ENCODE results near the gene FHL2.
A peak's percentile ranks its signal among the peaks of the same experiment; 100 is the strongest.
"Not testable (repeated sequence)": the region's sequence is repeated elsewhere in the genome, so short reads cannot be mapped to it uniquely, and the experiment has no call there.

The FHL2 gene

DNA sequence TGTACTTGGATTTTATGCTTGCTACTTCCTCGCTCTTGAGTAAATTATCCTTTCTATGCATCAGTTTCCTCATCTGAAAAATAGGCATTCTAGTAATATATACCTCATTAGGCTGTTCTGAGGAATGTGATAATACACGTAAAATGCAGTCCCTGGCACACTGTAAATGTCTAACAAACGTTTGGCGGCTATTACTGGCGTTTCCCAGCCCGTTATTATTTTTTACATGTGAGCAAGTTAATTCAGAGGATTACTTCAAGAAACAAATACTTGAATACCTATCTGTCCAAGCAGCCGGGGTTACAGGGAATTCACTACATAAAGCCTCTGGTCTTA is 62.1 kb downstream of the FHL2 start:
- DNase-seq = no peak

DNA sequence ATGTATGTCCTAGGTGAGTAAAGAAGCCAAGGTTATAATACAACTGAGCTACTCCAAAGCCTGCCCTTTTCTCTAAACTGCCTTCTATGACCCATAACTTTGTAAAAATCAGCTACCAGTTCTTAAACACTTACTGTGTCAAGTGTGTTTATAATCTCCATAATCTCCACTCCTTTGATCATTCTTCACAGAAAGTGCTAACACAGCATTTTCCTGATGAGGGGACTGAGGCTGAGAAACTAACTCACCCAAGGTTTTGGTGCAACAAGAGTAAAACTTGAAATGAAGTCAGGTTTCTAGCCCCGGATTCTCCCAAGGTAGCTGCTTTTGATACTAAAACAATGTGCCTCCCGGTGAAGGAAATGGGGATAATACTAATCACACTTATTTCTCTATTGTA is 63.4 kb downstream of the FHL2 start:
- DNase-seq = no peak

DNA sequence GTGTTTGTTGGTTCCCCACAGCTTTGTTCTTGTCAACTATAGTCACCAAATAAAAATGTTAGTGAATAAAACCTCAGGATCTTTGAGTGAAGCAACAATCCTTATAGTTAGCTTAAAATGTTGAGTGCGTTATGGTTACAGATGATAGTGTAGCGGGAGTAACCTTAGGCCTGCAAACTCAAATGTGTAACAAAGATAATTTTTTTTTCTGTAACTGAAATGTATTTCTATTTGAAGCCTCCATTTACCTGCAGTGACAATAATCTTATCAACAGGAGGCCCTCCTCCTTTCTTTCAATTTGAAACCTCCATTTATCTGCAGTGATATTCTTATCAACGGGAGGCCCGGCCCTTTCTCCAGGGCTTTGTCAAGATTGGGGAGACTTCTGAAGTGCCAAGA is 64.6 kb downstream of the FHL2 start:
- no peak for DNase-seq

DNA sequence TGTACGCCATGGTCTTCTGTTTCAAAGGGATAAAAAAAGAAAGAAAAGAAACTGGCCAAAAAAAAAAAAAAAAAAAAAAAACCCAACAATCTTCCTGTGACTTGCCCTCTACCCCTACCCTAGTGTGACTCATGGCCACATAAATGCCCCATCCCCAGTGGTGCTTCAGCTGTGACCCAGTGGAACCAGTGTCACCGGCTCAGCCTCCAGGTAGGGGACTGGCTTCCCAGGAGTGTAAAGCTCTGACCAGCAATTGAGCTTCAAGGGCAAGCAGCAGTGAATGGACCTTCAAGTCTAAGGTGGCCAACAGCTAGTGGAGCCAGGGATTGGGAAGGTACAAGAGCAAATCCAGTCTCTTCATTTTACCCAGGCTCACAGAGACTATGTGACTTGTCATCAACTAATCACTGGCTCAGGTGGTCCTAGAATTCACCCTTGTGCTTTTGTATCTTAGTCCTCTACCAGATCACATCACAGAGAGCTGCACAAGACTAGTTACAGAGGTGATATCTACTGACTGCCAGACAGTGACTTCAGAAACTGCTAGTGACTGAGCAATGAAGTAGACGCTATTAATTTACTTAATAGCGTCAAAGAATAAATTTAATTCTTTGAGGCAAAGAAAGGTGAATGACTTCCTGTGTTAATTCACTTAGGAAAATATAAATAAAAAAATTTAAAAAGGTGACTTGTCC is 68.0 kb downstream of the FHL2 start:
- DNase-seq = no peak

DNA sequence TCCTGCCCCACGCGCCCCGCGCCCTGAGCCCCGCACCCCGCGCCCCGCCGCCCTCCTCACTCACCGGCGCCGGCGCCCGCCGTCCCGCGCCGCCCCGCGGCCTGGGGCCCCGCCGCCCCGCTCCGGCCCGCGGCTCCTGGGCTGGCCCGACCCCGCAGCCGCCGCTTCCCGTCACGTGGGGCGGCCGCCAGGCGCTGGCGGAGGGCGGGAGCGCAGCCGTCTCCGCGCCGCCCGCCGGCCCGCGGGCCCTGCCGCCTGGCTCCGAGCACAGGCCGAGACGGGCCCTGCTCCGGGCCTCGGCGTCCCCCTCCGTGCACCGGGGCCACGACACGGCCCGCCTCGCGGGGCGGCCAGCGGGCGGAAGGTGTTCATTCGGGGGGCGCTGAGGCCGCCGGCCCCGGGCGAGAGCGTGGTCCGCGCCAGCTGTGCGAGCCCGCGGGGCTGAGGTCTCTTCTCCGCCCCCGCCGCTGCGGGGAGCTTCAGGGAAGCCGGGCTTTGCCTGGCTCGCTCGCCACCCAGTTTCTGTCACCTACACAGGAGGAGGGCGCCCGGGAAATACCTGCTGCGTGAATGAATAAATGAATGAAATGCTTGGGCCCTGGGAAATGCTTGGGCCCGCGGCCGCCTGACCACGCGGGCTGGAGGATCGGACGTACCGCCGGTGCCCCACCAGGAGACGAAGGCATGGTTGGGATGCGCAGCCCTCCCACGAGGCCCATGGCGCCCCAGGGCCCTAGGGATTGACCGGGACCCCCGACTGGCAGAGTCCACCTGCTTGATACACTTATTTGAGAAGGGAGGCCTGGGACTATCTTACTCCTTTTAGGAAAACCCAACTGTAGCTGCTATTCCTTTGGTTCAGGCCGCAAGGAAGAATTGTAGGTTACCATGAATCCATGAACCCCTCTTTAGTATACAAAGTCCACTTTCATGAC is 69.0 kb downstream of the FHL2 start, which contains the start of gene TGFBRAP1:
Gene TGFBRAP1 (minus strand): TSS at position 175 of the 935 bp plus-strand sequence. CDS start 21,434 bp downstream, outside the sequence.
- peak; percentile 55 for DNase-seq

DNA sequence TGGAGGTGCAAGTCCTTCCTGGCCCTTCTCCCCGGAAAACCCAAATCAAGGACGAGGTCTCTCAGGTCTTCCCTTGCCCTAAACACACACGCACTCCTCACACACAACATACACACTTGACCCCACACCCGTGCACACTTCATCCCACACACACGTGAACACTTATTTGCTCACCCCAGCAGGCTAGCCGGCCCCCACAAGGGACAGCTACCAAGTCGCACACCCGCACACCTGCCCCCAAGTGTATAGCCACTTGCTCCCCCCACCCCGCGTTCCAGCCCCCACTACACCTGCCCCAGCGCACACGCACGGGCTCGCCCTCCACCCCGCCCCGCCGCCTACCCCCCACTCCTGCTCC is 69.7 kb downstream of the FHL2 start:
- no peak for DNase-seq

DNA sequence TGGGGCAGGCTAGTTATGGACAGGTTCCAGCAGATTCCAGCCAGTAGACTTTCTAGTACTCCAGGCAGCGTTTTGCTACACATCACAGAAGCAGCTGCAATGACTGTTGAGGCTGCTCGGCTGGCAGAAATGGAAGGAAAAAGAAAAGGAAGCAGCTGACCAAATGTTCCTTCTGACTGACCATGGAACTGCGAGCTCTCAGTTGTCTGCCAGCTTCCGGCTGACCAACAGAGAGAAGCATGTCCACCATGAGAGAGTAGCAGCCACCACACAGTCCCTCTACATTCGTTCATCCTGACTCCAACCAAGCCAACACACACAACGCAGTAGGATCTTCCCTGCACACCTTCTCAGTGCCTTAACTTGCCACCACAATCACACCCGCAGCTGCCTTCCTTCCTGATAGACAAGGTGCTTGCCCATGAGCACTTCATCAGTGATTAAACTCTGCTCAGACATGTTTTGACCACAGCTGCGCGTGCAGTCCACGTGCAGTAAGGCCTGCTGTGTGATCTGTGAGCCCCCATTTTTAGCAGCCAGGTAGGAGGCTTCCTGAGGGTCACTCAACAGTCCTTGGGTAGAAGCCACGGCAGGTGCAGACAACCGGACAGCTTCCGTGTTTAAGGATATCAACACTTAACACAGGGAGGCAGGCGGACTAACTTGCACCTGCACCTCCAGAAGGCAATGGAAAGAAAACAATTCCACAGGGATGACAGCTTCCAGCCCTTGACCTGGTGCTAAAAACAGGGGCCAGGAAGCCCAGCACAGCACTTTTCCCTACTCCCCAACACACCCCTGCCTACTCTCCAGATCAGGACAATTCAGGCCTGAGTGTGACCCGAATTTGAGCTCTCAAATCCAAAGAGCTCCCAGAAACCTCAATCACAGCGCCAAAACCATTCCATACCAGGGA is 70.3 kb downstream of the FHL2 start:
- peak; percentile 79 for DNase-seq

DNA sequence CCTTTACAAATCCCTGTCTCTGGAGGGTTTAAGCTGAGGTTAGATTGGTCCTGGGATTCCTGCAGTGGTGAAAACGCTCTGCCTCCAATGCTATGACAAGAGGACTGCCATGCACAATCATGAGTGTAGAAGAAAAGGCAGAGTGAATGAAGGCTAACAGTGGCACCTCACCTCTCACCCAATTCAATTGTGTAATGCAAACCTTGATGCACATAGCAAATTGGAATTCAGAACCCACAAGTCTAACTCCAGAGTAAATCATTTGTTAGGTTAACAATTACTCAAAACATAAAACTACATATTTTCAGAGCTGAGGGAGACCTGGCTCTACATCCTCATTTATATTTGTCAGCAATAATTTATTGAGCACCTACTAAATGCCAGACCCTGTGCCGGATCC is 71.2 kb downstream of the FHL2 start:
- no peak for DNase-seq

DNA sequence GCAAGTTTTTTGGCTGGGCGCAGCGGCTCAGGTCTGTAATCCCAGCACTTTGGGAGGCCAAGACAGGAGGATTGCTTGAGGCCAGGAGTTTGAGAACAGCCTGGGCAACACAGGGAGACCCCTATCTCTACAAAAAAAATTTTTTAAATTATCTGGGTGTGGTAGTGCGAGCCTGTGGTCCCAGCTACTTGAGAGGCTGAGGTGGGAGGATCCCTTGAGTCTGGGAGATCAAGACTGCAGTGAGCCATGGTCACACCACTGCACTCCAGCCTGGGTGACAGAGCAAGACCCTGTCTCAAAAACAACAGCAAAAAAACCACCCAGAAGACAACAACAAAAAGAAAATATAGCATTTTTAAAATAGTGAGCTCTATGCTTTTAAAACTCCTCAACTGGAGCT is 71.6 kb downstream of the FHL2 start:
- not testable (repeated sequence) for DNase-seq

DNA sequence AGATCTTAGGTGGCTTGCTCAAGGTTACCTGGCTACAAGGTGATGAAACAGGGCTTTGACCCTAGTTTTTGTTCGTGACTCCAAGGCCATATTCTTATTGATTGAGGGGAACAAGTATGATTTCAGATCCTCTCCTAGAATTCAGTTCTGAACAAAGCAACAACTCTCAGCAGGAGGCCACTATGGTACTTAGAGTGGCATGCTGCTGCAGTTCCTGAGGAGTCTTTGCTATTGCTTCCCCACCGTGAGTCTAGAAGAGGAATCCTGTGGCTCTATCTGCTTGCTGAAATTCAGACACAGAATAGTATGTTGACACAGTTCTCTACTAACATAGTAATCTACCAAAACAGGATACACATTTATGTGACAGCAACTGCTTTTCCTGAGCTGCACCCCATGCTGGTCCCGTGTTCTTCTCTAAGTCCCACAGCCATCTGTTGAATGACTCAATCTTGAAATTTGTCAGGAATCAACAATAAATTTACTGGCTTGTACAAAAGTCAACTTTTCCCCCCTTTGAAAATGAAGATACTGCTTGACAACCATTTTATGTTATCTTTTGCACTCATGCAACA is 73.4 kb downstream of the FHL2 start:
- DNase-seq = peak; percentile 86

DNA sequence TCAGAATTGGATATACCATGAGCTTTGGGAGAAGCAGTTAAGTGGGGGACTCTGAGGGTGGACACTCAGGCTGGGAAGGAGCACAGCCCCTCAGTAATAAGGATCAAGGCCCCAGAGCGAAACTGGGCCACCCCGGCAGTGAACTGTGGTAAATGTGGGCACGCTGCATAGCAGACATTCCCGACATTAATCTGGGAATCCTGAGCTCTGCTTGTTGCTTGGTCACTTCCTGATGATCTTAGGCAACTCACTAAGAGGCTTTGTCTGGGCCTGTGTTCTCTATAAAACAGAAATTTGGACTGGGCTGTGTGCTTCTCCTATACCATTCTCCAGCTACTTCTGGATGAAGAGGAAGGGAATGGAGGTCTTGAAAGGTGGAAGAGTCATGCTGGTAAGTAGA is 74.1 kb downstream of the FHL2 start:
- peak; percentile 88 for DNase-seq

DNA sequence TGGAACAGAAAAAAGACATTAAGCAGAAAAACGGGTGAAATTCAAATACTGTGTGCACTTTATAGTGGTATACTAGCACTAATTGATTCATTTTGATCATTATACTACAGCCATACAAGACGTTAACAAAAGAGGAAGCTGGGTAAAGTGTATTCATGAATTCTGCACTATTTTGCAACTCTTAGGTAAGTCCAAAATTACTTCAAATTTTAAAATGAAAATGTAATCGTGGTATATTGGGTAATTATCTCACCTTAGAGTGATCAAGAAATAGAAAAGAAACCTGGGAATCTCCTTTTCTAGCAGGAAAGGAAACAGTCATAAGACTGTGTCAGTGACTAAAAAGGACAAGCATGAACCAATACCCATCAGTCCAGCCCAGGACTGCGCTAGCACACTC is 74.8 kb downstream of the FHL2 start:
- DNase-seq = no peak

DNA sequence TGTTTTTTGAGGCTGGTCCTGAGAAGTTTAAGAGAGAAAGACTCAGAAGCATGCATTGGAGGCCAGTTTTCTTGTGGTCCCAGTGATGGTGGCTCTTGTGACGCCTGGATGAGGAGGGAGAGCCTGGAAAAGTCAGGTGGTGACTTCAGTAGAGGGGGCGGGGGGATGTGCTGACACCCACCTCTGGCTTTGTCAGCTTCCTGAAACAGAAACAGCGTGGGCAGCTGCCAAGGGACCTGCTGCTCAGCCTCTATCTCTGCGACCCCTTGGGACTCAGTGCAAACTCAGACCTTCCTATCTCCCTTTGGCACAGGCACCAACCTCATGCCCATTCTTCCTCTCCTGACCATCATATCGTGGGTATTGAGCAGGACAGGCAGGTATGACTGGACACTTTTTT is 75.7 kb downstream of the FHL2 start:
- no peak for DNase-seq

DNA sequence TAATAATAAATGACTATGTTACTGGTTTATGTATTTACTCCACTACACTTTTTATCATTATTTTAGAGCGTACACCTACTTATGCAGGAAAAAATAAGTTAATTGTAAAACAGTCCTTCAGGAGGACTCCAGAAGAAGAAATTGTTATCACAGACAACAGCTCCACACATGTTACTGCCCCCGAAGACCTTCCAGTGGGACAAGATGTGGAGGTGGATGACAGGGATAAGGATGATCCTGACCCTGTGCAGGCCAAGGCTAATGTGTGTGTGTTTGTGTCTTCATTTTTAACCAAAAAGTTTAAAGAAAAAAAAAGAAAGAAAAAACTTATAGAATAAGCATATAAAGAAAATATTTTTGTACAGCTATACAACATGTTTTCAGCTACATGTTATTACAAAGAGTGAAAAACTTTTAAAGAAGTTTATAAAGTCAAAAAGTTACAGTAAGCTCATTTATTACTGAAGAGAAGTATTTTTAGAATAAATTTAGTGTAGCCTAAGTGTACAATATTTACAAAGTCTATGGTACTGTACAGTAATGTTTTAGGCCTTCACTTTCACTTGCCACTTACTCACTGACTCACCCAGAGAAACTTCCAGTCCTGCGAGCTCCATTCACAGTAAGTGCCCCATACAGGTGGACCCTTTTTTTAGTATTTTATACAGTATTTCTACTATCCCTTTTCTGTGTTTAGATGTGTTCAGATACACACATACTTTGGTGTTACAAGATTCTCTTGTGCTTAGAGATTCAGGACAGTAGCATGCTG is 76.8 kb downstream of the FHL2 start:
- DNase-seq = peak; percentile 54

DNA sequence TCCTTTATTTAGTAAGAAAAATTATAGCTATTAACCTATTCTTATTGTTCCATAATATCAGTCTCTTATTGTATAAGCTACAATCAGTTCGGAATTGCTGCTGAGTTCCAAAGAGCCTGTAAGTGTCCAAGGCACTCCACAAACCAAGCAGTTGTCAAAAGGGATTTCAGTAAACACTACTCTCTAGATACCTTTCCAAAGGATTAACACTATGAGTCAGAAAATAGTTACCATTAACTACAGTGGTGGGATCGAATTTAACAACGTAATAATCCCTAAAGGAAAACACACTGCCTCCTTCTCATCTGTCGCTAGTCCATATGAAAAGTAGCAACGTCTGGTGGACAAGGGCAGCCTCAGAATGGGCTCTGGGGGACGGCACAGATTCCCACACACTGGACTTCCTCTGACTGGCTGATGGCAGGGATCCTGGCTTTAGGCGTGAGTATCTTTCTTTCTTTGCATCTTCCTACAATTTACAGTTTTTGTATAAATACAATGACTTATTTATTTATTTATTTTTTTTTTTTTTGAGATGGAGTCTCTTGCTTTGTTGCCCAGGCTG is 78.1 kb downstream of the FHL2 start:
- no peak for DNase-seq

DNA sequence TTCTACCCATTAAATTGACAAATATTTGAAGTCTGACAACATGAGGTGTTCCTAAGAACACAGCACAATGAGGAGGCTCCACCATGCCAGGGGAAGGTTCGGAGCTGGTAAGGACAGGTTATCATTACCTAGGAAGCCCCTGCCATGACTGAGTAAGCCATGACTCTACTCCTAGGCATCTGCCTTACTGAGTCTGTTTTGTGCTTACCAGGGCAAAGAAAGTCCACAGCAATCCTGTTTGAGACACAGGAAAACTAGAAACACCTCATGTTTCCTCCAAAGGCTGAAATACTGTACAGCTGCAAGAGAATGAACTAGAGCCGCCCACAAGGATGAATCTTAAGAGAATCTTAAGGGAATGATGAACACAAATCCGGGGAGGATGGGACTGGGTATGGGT is 80.9 kb downstream of the FHL2 start:
- DNase-seq = no peak

DNA sequence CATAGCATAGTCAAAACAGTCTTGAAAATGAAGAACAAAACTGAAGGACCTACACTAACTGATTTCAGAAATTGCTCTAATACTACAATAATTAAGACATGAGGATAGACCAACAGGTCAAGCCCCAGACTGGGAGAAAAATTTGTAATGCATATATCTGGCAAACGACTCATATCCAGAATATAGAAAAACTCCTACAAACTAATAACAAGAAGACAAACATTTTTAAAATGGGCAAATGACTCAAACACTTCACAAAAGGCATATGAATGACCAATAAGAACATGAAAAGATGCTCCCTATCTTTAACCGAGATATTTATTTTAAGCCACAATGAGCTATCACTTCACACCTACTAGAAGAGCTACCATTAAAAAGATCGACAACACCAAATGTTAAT is 83.5 kb downstream of the FHL2 start:
- DNase-seq = no peak

DNA sequence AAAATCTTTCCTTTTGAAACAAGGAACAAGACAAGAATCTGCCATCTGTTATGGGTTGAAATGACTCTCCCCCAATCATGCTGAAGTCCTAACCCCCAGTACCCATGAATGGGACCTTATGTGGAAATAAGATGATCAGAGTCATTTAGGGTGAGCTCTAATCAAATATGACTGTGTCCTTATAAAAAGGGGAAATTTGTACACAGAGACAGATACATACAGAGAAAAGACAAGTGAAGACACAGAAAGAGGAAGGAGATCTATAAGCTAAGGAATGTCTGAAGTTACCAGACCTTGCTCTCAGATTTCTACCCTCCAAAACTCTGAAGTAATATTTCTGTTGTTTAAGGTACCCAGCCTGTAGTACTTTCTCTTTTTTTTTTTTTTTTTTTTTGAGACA is 85.0 kb downstream of the FHL2 start:
- no peak for DNase-seq
